Measurements from ENCODE around the gene CSF2.

GRCh38 chr5:132056610-132057497 is 16.7 kb upstream of the CSF2 start:
- TF ChIP-seq CTCF (conservative IDR thresholded peaks at IDR 0.05; ENCODE audit: low read length) (no peak), EZH2phosphoT487 (IDR thresholded peaks at IDR 0.05; ENCODE audit: borderline replicate concordance, low read depth, low read length) (no peak)

All from OCI-LY7 (cell line).